ENCODE data around the gene ZNF41.

ZNF41 gene

GRCh38 chrX:47507153-47507867 is 24.3 kb upstream of the ZNF41 start:
- no peak for DNase-seq (ENCODE audit: low read depth, low spot score)
- H3K9me3 ChIP-seq (ENCODE audit: low read depth, low read length) = no peaks in the 10 kb centered on the region
- no peaks in the 10 kb centered on the region for H3K36me3 ChIP-seq (ENCODE audit: insufficient read depth, low read length)
- TF ChIP-seq FOXP2 (optimal IDR thresholded peaks at IDR 0.05; ENCODE audit: control extremely low read depth, extremely low read length, insufficient read depth) (no peak), POLR2AphosphoS5 (IDR thresholded peaks at IDR 0.05; ENCODE audit: borderline replicate concordance, low read depth, low read length) (no peak), EZH2 (IDR thresholded peaks at IDR 0.05) (no peak)
- no peak overlapping the region for H3K27ac ChIP-seq
- no peak overlapping the region for H3K4me3 ChIP-seq
- H3K9ac ChIP-seq (ENCODE audit: insufficient read length) = no peak overlapping the region

GRCh38 chrX:47503151-47503550 is 20.1 kb upstream of the ZNF41 start:
- H3K9ac ChIP-seq (ENCODE audit: insufficient read length) = no peak overlapping the region
- H3K36me3 ChIP-seq (ENCODE audit: insufficient read depth, low read length) = no peaks in the 10 kb centered on the region
- no peak overlapping the region for H3K27ac ChIP-seq
- TF ChIP-seq FOXP2 (optimal IDR thresholded peaks at IDR 0.05; ENCODE audit: control extremely low read depth, extremely low read length, insufficient read depth) = no peak
- no peak for TF ChIP-seq POLR2AphosphoS5 (IDR thresholded peaks at IDR 0.05; ENCODE audit: borderline replicate concordance, low read depth, low read length)
- no peak for TF ChIP-seq EZH2 (IDR thresholded peaks at IDR 0.05)
- DNase-seq (ENCODE audit: low read depth, low spot score) = no peak
- no peaks in the 10 kb centered on the region for H3K9me3 ChIP-seq (ENCODE audit: low read depth, low read length)
- no peak overlapping the region for H3K4me3 ChIP-seq

GRCh38 chrX:47502316-47503125 is 19.5 kb upstream of the ZNF41 start:
- no peak for DNase-seq (ENCODE audit: low read depth, low spot score)
- no peak for TF ChIP-seq FOXP2 (optimal IDR thresholded peaks at IDR 0.05; ENCODE audit: control extremely low read depth, extremely low read length, insufficient read depth)
- TF ChIP-seq POLR2AphosphoS5 (IDR thresholded peaks at IDR 0.05; ENCODE audit: borderline replicate concordance, low read depth, low read length) = no peak
- no peak for TF ChIP-seq EZH2 (IDR thresholded peaks at IDR 0.05)
- H3K36me3 ChIP-seq (ENCODE audit: insufficient read depth, low read length) = no peaks in the 10 kb centered on the region
- no peak overlapping the region for H3K27ac ChIP-seq
- no peaks in the 10 kb centered on the region for H3K9me3 ChIP-seq (ENCODE audit: low read depth, low read length)
- H3K4me3 ChIP-seq = no peak overlapping the region
- no peak overlapping the region for H3K9ac ChIP-seq (ENCODE audit: insufficient read length)

- H3K9me3 ChIP-seq (ENCODE audit: low read depth, low read length) = no peaks in the 10 kb centered on the region
- H3K27ac ChIP-seq = peak overlapping the region; percentile 94
- peak overlapping the region; percentile 60 for H3K9ac ChIP-seq (ENCODE audit: insufficient read length)
- DNase-seq (ENCODE audit: low read depth, low spot score) = no peak
- H3K4me3 ChIP-seq = peak overlapping the region; percentile 51
- H3K36me3 ChIP-seq (ENCODE audit: insufficient read depth, low read length) = no peaks in the 10 kb centered on the region
- TF ChIP-seq FOXP2 (optimal IDR thresholded peaks at IDR 0.05; ENCODE audit: control extremely low read depth, extremely low read length, insufficient read depth) = no peak
- TF ChIP-seq POLR2AphosphoS5 (IDR thresholded peaks at IDR 0.05; ENCODE audit: borderline replicate concordance, low read depth, low read length) = no peak
- no peak for TF ChIP-seq EZH2 (IDR thresholded peaks at IDR 0.05)
Measured at GRCh38 chrX:47501226-47502074, 18.4 kb upstream of the ZNF41 start.

- peak overlapping the region; percentile 94 for H3K27ac ChIP-seq
- DNase-seq (ENCODE audit: low read depth, low spot score) = no peak
- H3K9ac ChIP-seq (ENCODE audit: insufficient read length) = peak overlapping the region; percentile 60
- no peaks in the 10 kb centered on the region for H3K9me3 ChIP-seq (ENCODE audit: low read depth, low read length)
- no peaks in the 10 kb centered on the region for H3K36me3 ChIP-seq (ENCODE audit: insufficient read depth, low read length)
- TF ChIP-seq FOXP2 (optimal IDR thresholded peaks at IDR 0.05; ENCODE audit: control extremely low read depth, extremely low read length, insufficient read depth) (no peak), POLR2AphosphoS5 (IDR thresholded peaks at IDR 0.05; ENCODE audit: borderline replicate concordance, low read depth, low read length) (no peak), EZH2 (IDR thresholded peaks at IDR 0.05) (no peak)
- H3K4me3 ChIP-seq = no peak overlapping the region
Measured at GRCh38 chrX:47500554-47500953, 17.5 kb upstream of the ZNF41 start.

- H3K36me3 ChIP-seq (ENCODE audit: insufficient read depth, low read length) = no peaks in the 10 kb centered on the region
- no peak overlapping the region for H3K9ac ChIP-seq (ENCODE audit: insufficient read length)
- no peaks in the 10 kb centered on the region for H3K9me3 ChIP-seq (ENCODE audit: low read depth, low read length)
- DNase-seq (ENCODE audit: low read depth, low spot score) = no peak
- TF ChIP-seq EZH2 (IDR thresholded peaks at IDR 0.05) (no peak), POLR2AphosphoS5 (IDR thresholded peaks at IDR 0.05; ENCODE audit: borderline replicate concordance, low read depth, low read length) (no peak)
- no peak overlapping the region for H3K4me3 ChIP-seq
- peak overlapping the region; percentile 27; the same call in 1 of the 2 replicates for H3K27ac ChIP-seq
Measured at GRCh38 chrX:47499293-47499692, 16.3 kb upstream of the ZNF41 start.

- no peak for DNase-seq (ENCODE audit: low read depth, low spot score)
- H3K36me3 ChIP-seq (ENCODE audit: insufficient read depth, low read length) = no peaks in the 10 kb centered on the region
- H3K4me3 ChIP-seq = no peak overlapping the region
- H3K9me3 ChIP-seq (ENCODE audit: low read depth, low read length) = no peaks in the 10 kb centered on the region
- no peak overlapping the region for H3K9ac ChIP-seq (ENCODE audit: insufficient read length)
- TF ChIP-seq FOXP2 (optimal IDR thresholded peaks at IDR 0.05; ENCODE audit: control extremely low read depth, extremely low read length, insufficient read depth) = no peak
- TF ChIP-seq EZH2 (IDR thresholded peaks at IDR 0.05) = no peak
- TF ChIP-seq POLR2AphosphoS5 (IDR thresholded peaks at IDR 0.05; ENCODE audit: borderline replicate concordance, low read depth, low read length) = no peak
- 0 out of 2 replicates have a peak overlapping the region, but pooled peaks have one; percentile 34 for H3K27ac ChIP-seq
Measured at GRCh38 chrX:47498411-47498810, 15.4 kb upstream of the ZNF41 start.
